ENCODE measurements around the gene RBFA.
A peak's percentile ranks its signal among the peaks of the same experiment; 100 is the strongest.
"Not testable (repeated sequence)": the region's sequence is repeated elsewhere in the genome, so short reads cannot be mapped to it uniquely, and the experiment has no call there.

The RBFA gene, protein sequence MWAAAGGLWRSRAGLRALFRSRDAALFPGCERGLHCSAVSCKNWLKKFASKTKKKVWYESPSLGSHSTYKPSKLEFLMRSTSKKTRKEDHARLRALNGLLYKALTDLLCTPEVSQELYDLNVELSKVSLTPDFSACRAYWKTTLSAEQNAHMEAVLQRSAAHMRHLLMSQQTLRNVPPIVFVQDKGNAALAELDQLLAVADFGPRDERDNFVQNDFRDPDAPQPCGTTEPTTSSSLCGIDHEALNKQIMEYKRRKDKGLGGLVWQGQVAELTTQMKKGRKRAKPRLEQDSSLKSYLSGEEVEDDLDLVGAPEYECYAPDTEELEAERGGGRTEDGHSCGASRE

GRCh38 chr18:80034068-80034851, at the start of gene RBFA:
TSS of gene RBFA (plus strand) at chr18:80034434. CDS start at chr18:80034496, 62 bp downstream.
- peak; percentile 100 for DNase-seq

DNA sequence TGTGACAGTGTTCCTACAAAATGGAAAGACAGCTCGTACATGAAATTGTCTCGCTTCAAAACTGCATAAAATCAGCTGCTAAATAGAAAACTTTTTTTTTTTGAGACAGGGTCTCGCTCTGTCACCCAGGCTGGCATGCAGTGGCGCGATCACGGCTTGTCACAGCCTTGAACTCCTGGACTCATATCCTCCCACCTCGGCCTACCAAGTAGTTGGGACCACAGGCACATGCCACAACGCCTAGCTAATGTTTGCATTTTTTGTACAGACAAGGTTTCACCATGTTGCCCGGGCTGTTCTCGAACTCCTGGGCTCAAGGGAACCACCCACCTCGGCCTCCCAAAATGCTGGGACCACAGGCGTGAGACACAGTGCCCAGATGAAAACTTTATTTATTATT, 49.1 kb upstream of the RBFA start:
- no peak for DNase-seq

GRCh38 chr18:79986726-79987125, 47.5 kb upstream of the RBFA start:
- DNase-seq, result no peak

- DNase-seq, result no peak
Measured at GRCh38 chr18:79987566-79987965, 46.7 kb upstream of the RBFA start.

DNA sequence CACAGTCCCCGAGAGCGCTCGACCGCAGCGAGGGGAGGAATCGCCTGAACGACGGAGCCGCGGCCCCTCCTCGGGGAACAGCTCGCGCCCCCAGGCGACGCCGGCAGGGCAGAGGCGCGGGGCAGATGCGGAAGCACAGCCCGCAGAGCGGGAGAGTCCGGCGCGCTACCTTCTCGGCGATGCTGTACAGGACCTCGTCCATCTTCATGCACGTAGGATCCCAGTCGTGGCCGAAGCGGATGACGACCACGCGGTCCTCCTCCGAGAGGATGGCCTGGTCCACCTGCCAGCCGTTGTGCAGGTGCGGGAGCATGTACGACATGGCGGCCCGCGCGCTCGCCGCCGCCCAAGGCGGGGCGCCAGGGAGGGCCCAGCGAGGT, 46.2 kb upstream of the RBFA start:
- DNase-seq, result peak; percentile 38

- DNase-seq, result peak; percentile 91
Measured at GRCh38 chr18:79988451-79989194, 45.6 kb upstream of the RBFA start, which contains the start of gene TXNL4A. TSS of gene TXNL4A (minus strand) at chr18:79988563. CDS start at chr18:79988392, 171 bp downstream.

GRCh38 chr18:79989195-79989497, 45.1 kb upstream of the RBFA start:
- DNase-seq, result no peak

GRCh38 chr18:79991494-79991893, 42.7 kb upstream of the RBFA start:
- no peak for DNase-seq

- not testable (repeated sequence) for DNase-seq
Measured at GRCh38 chr18:79999701-80000100, 34.5 kb upstream of the RBFA start.

- no peak for DNase-seq
Measured at GRCh38 chr18:80000877-80001276, 33.4 kb upstream of the RBFA start.

GRCh38 chr18:80002468-80002867, 31.8 kb upstream of the RBFA start:
- no peak for DNase-seq

- DNase-seq, result no peak
Measured at GRCh38 chr18:80004600-80005342, 29.5 kb upstream of the RBFA start.

DNA sequence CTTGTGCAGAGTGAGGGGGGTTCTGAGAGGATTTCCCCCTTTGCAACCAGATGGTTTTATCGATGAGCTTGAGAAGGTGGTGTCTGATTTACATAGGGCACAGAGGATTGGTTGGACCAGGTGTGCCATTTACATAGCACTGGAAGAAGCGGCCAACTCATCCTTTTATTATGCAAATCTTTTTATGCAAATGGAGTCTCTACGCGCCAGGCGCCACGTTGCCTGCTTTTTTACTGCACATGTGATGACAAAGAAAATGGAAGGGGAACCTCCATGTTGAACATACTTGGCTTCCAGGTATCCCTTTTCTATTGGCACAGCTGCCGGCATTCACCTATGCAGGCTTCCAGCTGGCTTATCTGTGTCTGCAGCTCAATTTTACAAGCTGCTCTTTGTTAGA, 27.5 kb upstream of the RBFA start:
- no peak for DNase-seq

DNA sequence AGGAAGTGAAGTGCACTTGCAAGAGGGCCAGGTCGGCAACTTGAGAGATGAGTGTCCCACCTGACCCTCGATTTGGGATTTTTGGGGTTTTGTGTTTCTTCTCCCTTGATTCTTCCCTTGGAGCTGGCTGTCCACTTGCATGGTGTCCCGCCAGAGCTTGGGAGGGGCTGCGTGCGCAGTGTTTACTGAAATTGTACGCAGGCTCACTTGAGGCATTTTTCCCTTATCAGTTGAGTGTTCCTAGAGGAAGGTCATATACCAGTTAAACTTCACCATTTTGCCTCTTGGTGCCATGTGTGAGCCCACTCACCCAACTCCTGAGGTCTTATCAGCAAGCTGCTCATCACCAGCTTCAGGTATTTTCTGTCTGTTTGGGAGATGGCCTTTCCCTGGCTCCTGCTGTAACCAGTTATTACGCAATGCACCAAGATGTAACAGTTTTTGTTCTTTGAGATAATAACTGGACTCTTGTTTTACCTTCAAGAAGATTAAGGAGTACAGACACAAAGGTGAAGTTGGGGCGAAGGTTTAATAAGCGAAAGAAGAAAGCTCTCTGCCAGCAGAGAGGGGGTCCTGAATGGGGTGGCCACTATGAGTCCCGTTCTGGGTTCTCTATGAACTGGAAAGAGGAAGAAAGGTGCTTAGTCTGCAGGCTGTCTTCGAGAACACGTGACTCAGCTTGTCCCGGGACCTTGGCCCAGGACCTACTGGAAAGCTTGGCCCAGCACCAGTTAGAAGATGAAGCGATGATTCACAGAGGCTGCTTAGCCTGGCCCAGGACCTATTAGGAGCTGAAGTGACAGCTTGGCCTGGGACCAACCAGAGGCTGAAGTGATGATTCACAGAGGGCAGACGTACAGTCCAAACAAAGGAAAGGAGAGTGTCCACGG, 24.3 kb upstream of the RBFA start:
- DNase-seq, result no peak

DNA sequence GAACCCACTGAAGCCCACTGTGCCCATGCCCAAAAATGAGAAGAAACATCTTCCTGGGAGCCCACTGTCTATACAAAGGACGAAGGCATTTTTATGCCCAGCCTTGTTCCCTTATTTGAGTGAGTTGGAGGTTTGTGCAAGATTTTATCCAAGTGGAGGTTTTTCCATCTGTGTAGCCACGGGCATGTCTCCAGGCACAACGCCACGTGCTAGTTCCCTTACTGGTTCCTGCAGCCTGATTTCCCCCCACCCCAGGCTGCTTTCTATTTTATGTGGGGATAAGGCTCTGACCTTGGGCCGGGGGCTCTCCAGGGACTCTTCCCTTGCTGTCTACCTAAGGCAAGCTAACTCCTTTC, 23.7 kb upstream of the RBFA start:
- DNase-seq, result no peak

GRCh38 chr18:80011496-80012137, 22.6 kb upstream of the RBFA start:
- not testable (repeated sequence) for DNase-seq

GRCh38 chr18:80012714-80013113, 21.5 kb upstream of the RBFA start:
- no peak for DNase-seq

- no peak for DNase-seq
Measured at GRCh38 chr18:80022613-80023012, 11.6 kb upstream of the RBFA start.

DNA sequence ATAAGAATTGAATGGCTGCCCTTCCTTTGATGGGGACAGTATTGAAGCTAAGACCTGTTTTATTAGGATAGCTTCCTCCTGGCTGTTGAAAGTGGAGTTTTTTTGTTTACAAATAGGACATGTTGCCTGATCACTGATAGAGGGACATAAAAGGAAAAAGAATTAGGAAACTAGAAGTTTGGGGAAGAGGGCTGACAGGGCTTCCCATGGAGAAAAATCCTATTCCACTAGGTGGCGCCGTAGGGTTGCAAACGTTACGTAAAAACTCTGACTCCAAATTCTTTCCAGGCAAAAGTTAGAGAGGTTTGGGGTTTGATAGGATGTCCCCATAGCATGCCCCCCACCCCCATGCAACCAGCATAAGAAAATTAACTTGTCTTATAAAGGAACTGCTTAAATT, 11.1 kb upstream of the RBFA start:
- DNase-seq, result no peak

DNA sequence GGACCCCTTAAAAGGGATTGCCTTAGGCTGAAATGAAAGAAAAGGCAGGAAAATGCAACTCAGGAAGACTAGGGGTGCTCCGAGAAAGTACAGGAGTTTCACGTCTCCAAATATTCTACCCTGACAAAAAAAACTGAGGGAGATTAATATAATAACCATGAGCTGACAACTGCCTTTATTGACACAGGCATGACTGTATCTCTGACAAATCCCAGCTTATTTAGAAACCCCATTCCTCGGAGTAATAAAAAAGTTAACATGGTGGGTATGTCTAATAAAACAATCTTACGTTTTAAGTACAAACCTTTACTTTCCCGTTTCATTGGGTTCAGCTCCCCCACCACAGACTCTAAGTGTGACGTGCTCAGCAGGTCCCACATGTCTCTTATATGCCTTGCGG, 7.9 kb upstream of the RBFA start:
- DNase-seq, result no peak

GRCh38 chr18:80027719-80028118, 6.5 kb upstream of the RBFA start:
- not testable (repeated sequence) for DNase-seq

GRCh38 chr18:80029690-80030089, 4.5 kb upstream of the RBFA start:
- no peak for DNase-seq

Data from NCI-H1092 (cell line).